ENCODE data around the gene MTUS2.

MTUS2 gene

DNA sequence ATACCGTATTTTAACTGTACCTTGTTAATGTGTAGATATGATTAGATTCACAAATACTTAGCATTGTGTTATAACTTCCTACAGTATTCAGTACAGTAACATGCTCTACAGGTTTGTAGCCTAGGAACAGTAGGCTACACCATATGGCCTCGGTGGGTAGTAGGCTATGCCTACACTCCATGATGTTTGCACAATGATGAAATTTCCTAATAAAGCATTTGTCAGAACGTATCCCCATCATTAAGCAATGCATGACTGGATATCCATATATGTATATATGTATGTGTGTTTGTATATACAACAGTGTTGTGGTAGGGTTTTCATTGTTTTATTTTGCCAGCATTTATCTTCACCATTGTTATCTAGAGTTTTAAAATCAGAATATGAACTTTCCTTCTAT, 655.9 kb downstream of the MTUS2 start:
- no peak overlapping the region for H3K27ac ChIP-seq
- TF ChIP-seq, protein P1, sequence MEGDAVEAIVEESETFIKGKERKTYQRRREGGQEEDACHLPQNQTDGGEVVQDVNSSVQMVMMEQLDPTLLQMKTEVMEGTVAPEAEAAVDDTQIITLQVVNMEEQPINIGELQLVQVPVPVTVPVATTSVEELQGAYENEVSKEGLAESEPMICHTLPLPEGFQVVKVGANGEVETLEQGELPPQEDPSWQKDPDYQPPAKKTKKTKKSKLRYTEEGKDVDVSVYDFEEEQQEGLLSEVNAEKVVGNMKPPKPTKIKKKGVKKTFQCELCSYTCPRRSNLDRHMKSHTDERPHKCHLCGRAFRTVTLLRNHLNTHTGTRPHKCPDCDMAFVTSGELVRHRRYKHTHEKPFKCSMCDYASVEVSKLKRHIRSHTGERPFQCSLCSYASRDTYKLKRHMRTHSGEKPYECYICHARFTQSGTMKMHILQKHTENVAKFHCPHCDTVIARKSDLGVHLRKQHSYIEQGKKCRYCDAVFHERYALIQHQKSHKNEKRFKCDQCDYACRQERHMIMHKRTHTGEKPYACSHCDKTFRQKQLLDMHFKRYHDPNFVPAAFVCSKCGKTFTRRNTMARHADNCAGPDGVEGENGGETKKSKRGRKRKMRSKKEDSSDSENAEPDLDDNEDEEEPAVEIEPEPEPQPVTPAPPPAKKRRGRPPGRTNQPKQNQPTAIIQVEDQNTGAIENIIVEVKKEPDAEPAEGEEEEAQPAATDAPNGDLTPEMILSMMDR (conservative IDR thresholded peaks at IDR 0.05), result no peak

DNA sequence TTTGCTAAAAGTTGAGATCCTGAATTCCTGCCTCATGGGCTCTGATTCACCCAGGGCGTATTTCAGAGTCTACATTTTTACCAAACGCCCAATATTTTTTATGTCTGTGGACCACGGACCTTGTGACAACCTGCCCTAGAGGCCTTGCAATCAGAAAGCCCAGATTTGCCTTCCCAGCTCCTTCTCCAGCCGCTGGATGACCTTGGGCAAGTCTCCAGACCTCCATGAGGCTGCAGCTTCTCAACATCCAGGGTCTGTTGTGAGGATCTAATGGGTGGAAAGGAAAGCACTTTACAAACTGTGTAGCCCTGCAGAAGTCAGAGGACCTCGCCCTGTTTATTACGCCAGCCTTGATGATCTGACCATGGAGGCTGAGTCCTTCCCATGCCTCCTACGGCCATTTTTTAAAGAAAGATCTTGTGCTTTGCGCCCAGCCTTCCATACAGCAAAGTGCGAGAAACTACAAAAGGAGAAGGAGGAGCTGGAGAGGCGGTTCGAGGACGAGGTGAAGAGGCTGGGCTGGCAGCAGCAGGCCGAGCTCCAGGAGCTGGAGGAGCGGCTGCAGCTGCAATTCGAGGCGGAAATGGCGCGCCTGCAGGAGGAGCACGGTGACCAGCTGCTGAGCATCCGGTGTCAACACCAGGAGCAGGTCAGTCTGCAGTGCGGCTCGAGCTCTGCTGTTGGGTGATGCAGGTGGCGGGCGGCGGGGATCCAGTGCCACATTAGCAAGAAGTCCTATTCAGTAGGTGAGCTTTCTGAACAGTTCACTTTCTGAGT, 659.8 kb downstream of the MTUS2 start:
- no peak overlapping the region for H3K27ac ChIP-seq
- TF ChIP-seq, protein P1 (conservative IDR thresholded peaks at IDR 0.05), result no peak

DNA sequence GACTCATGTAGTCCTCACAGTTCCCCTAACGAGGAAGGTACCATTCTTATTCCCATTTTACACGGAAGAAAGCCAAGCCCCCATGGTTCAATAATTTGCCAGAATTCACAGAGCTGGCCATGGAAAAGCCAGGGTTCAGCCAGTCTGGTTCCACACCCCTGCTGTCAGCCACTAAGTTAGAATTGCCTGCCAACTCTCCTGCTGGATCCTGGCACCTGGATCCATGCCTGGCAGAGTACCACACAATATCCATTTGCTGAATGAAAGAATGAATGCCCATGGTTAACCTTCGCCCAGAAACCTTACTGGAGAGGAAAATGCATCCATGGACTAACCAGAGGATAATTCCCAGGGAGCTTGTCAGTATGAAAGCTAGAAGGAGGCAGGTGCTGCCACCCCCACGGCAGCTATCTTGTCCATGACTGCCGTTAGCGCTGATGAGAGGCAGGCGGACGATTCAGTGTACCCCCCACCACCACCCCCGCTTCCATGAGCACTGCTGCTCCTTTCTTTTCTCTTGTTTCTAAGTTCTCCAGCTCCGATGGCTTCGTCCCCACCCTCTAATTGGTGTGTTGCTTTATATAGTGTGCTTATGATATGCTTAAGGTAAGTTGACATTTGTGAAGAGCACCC, 660.9 kb downstream of the MTUS2 start:
- TF ChIP-seq, protein P1 (conservative IDR thresholded peaks at IDR 0.05), result no peak
- H3K27ac ChIP-seq, result no peak overlapping the region

DNA sequence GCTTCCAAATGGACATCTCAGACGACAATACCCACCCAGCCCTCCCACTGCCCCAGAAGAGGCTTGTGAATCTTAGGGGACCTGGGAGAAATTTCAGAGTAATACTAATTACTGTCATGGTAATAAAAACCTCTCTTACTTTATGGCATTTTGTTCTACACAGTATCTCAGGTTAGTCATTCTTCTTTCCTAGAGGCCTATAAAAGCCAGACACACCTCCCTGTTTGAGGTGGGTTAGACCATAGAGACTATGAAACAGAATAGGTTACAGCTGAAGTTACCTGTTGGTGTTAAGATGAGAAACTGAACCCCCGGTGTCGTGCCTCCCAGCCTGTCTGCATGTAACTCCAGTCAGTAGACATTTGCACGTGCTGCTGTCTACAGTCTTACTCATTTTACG, 661.5 kb downstream of the MTUS2 start:
- TF ChIP-seq, protein P1 (conservative IDR thresholded peaks at IDR 0.05), result no peak
- no peak overlapping the region for H3K27ac ChIP-seq

DNA sequence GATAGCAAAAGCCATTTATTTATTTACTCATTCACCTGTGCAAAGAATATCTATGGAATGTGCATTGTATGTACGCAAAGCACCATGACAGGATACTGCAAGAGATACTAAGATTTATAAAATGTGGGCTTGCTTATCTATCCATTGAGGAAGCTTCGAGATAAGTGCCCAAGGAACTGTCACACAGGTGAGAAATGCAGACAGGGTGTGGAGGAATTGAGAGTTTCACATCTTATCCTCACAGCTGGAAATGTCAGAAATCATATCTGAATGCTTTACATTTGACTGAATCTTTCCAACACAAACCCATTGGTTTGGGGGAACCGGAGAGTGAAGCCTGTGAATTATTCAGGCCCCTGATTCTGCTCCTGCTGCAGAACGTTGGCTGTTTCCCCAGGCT, 662.4 kb downstream of the MTUS2 start:
- TF ChIP-seq, protein P1 (conservative IDR thresholded peaks at IDR 0.05), result no peak
- H3K27ac ChIP-seq, result peak overlapping the region; percentile 74

DNA sequence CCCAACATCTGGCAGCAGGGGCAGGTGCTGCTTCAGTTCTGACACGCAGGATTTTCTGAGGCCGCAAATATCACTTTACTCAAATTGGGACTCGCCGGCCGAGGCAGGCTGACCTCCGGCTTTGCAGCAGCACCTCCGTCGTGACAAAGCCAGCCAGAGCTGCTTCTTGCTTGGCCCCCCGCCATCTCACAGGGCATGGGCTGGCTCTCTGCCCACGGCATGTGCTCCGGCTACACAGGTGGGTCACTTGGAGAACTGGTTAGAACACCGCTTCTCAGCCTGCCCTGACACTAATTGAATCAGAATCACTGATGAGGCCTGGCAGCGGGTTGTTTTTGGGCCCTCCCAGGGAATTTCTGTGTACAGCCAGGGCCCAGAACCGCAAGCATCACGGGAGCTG, 663.1 kb downstream of the MTUS2 start:
- TF ChIP-seq, protein P1 (conservative IDR thresholded peaks at IDR 0.05), result no peak
- peak overlapping the region; percentile 74 for H3K27ac ChIP-seq

DNA sequence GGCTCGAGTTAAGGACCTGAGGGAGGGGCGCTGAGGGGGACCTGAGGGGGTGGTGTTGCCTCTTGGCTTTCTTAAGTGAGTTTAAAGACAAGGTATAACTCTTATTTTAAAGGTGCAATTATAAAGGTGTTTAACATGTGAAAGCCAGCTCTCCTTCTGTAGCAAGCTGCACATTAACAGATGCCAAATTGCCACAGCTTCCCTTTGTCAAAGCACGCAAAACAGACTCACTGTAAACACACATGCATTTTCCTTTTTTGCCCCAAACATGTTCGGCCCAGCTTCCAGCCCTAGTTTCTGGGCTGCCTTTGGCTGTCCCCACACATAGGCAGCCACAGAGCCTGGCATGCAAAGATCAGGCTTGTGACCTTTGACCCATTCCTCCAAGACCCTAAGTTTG, 663.5 kb downstream of the MTUS2 start:
- H3K27ac ChIP-seq, result peak overlapping the region; percentile 74
- TF ChIP-seq, protein P1 (conservative IDR thresholded peaks at IDR 0.05), result no peak
